B cell (primary cell): ENCODE results near the gene RPL23. TPM values are rescaled to one million over a fixed set of nuclear protein-coding genes. Genes with fewer than 3 reads are reported as not detected.
A peak's percentile ranks its signal among the peaks of the same experiment; 100 is the strongest.

Experiments used
- ATAC-seq: fragments of 200-7000 bp; cut with Tn5 transposase; one replicate; pipeline ENCODE4 v1.10.0; 2021; ENCODE audit warnings: low read depth, mild to moderate bottlenecking, moderate number of reproducible peaks, moderate library complexity
- CTCF ChIA-PET: fragments of 350-600 bp; sonication (Branson Sonifier 250); formaldehyde crosslinking; loops from one replicate; lab custom pipeline; 2021; ENCODE audit warnings: antibody characterized with exemption, inconsistent platforms; lab: Charles Lee
- POLR2A ChIA-PET: fragments of 350-600 bp; sonication (Branson Sonifier 250); formaldehyde crosslinking; loops from one replicate; lab custom pipeline; 2021; ENCODE audit warnings: antibody characterized with exemption; lab: Charles Lee
- DNase-seq: peaks from one replicate; pipeline ENCODE4 v3.0.0; 2013
- H2AFZ ChIP-seq: 2 replicates; pipeline ENCODE4 v1.6.1; 2012; ENCODE audit warnings: mild to moderate bottlenecking, low read depth, low read length; ENCODE audit not compliant: insufficient read depth, poor library complexity, severe bottlenecking
- H3K27ac ChIP-seq, 2 donors: 1 replicate in 1 of 2; 2 replicates in 1 of 2; pipeline ENCODE4 v1.5.1; 2012 to 2013; ENCODE audit warnings: low read length in 2 of 2, mild to moderate bottlenecking in 2 of 2, moderate library complexity in 1 of 2
- H3K27me3 ChIP-seq, 4 experiments: fragments of 200-600 bp in 1 of 4; sonication (generic) in 1 of 4; replicated peaks in 1 of 4; 1 replicate in 2 of 4; 2 replicates in 2 of 4; pipeline versions ENCODE4 v1.6.1 to v1.7.0; 2013 to 2016; ENCODE audit warnings: low read length in 3 of 4, mild to moderate bottlenecking in 2 of 4, mixed read lengths in 1 of 4, moderate library complexity in 1 of 4; ENCODE audit not compliant: insufficient read depth in 4 of 4, control insufficient read depth in 3 of 4; ENCODE audit errors: control extremely low read depth in 1 of 4
- H3K36me3 ChIP-seq, 2 experiments: replicated peaks in 1 of 2; 1 replicate in 1 of 2; 2 replicates in 1 of 2; pipeline versions ENCODE4 v1.6.1 to v1.7.1; 2013; ENCODE audit warnings: low read length in 1 of 2; ENCODE audit not compliant: insufficient read depth in 2 of 2, control insufficient read depth in 1 of 2; ENCODE audit errors: control extremely low read depth in 1 of 2, extremely low read depth in 1 of 2
- H3K4me1 ChIP-seq, 2 donors: fragments of 200-600 bp in 1 of 2; sonication (generic) in 1 of 2; 1 replicate in 1 of 2; 2 replicates in 1 of 2; pipeline versions ENCODE4 v1.5.1 to v1.6.1; 2013 to 2017; ENCODE audit warnings: low read length in 2 of 2; ENCODE audit not compliant: control insufficient read depth in 2 of 2, insufficient read depth in 2 of 2
- H3K4me2 ChIP-seq: replicated peaks from 2 replicates; pipeline ENCODE3; 2012; ENCODE audit warnings: mild to moderate bottlenecking, low read depth, low read length; ENCODE audit not compliant: poor library complexity, severe bottlenecking
- H3K4me3 ChIP-seq, 5 experiments: fragments of 200-600 bp in 1 of 5; sonication (generic) in 1 of 5; 1 replicate in 3 of 5; 2 replicates in 2 of 5; pipeline versions ENCODE4 v1.5.1 to v1.7.0; 2011 to 2016; ENCODE audit warnings: low read length in 4 of 5, mild to moderate bottlenecking in 4 of 5, low read depth in 2 of 5, control low read depth in 1 of 5, moderate library complexity in 1 of 5; ENCODE audit not compliant: insufficient read depth in 1 of 5; ENCODE audit errors: control extremely low read depth in 1 of 5, extremely low read depth in 1 of 5
- H3K79me2 ChIP-seq: fragments of 200-600 bp; sonication (generic); one replicate; pipeline ENCODE4 v1.6.0; 2016; ENCODE audit warnings: low read length; ENCODE audit not compliant: control insufficient read depth, insufficient read depth
- H3K9ac ChIP-seq: fragments of 200-600 bp; sonication (generic); 2 replicates; pipeline ENCODE4 v1.6.1; 2017; ENCODE audit warnings: mild to moderate bottlenecking, low read length, moderate library complexity
- H3K9me3 ChIP-seq, 3 donors: one replicate each; pipeline versions ENCODE4 v1.6.1 to v1.7.1; 2013; ENCODE audit warnings: low read length in 2 of 3; ENCODE audit not compliant: control insufficient read depth in 2 of 3, insufficient read depth in 1 of 3; ENCODE audit errors: control extremely low read depth in 1 of 3
- H4K20me1 ChIP-seq: 2 replicates; pipeline ENCODE4 v1.6.0; 2012; ENCODE audit warnings: mild to moderate bottlenecking, low read length; ENCODE audit not compliant: insufficient read depth, control insufficient read depth, poor library complexity, severe bottlenecking
- H3K27ac Mint-ChIP-seq: one replicate; pipeline ENCODE4 v1.8.0; 2021; ENCODE audit warnings: mixed read lengths
- H3K27me3 Mint-ChIP-seq: one replicate; pipeline ENCODE4 v1.8.0; 2021; ENCODE audit warnings: mixed read lengths
- H3K4me1 Mint-ChIP-seq: one replicate; pipeline ENCODE4 v1.8.0; 2021; ENCODE audit warnings: mixed read lengths
- H3K4me3 Mint-ChIP-seq: one replicate; pipeline ENCODE4 v1.8.0; 2021; ENCODE audit warnings: mixed read lengths
- H3K9me3 Mint-ChIP-seq: one replicate; pipeline ENCODE4 v1.8.0; 2022; ENCODE audit warnings: mixed read lengths; ENCODE audit not compliant: insufficient read depth
- EZH2 ChIP-seq: IDR thresholded peaks from 2 replicates; pipeline ENCODE4 v1.6.1; 2012; ENCODE audit warnings: borderline replicate concordance, low read depth, mild to moderate bottlenecking, moderate library complexity, low read length; ENCODE audit not compliant: insufficient read depth, poor library complexity, severe bottlenecking
- WGBS: methylation state at CpG from one replicate; pipeline ENCODE4 v1.1.5; 2013; ENCODE audit warnings: missing lambda C conversion rate; ENCODE audit not compliant: insufficient coverage; 5-methylcytosine and 5-hydroxymethylcytosine counted together
- intact Hi-C: fragments of 100-400 bp; cut with micrococcal nuclease; formaldehyde crosslinking; loops from one replicate; pipeline ENCODE4 v1.10.0; 2022
- polyA plus RNA-seq: library from polyadenylated mRNA; depleted of rRNA; stranded (reverse); fragments of >200 nt; gene quantifications from 2 replicates; pipeline ENCODE4 v1.2.3, GENCODE V29; 2012
- total RNA-seq, 2 donors: library from RNA; stranded (reverse); fragments of 120-200 nt in 1 of 2; gene quantifications; 1 replicate in 1 of 2; 2 replicates in 1 of 2; pipeline versions ENCODE4 v1.2.3 to v1.2.4, GENCODE V29; 2013 to 2022
- TF ChIP-seq, protein P1 (sequence below): fragments of 200-600 bp; IDR thresholded peaks from one replicate; pipeline ENCODE4 v1.8.0; 2022; ENCODE audit warnings: antibody characterized with exemption, mild to moderate bottlenecking

The RPL23 gene
- total and polyA plus RNA-seq, 2 donors (not counting 1 experiment from before 2014, with no cell fraction given), result 1,753 to 2,282 TPM

DNA sequence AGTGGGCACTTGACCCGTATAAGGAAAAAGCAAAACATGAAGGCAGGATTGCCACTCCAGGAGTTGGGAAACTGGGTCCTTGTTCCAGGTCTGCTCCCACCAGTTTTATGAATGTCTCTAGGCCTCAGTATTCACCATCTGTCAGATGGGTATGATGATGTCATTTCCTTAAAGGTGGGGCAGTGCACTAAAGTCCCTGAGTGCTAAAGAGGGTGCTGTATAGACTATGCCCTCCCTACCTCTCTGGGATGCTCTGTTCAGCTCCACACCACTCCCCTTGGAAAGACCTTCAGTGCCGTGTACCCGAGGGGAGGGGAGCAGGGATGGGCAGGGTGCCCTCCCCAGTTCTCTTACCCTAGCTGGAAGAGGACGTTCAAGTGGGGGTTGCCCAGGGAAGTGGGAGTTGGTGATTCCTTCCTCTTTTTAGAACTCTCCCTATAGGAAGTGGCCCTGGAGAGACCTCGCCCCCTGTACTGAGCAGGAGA, 18.5 kb upstream of the RPL23 start:
- peak overlapping the region in 1 of 5 experiments; percentile 100 for H3K4me3 ChIP-seq
- no peak overlapping the region for H2AFZ ChIP-seq
- H3K4me2 ChIP-seq, result peak overlapping the region; percentile 97
- H3K4me1 ChIP-seq, result peaks cover 52 to 70% of the 10 kb centered on the region in 2 donors
- TF ChIP-seq, protein P1, sequence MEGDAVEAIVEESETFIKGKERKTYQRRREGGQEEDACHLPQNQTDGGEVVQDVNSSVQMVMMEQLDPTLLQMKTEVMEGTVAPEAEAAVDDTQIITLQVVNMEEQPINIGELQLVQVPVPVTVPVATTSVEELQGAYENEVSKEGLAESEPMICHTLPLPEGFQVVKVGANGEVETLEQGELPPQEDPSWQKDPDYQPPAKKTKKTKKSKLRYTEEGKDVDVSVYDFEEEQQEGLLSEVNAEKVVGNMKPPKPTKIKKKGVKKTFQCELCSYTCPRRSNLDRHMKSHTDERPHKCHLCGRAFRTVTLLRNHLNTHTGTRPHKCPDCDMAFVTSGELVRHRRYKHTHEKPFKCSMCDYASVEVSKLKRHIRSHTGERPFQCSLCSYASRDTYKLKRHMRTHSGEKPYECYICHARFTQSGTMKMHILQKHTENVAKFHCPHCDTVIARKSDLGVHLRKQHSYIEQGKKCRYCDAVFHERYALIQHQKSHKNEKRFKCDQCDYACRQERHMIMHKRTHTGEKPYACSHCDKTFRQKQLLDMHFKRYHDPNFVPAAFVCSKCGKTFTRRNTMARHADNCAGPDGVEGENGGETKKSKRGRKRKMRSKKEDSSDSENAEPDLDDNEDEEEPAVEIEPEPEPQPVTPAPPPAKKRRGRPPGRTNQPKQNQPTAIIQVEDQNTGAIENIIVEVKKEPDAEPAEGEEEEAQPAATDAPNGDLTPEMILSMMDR, result no peak
- no peak for TF ChIP-seq EZH2
- peaks cover 0 to 14% of the 10 kb centered on the region in 2 experiments for H3K36me3 ChIP-seq
- DNase-seq, result peak; percentile 44
- Mint-ChIP-seq H3K4me3 (peak overlapping the region; percentile 99), H3K27ac (peak overlapping the region; percentile 89), H3K27me3 (no peaks in the 10 kb centered on the region), H3K9me3 (no peaks in the 10 kb centered on the region), H3K4me1 (peaks cover 72% of the 10 kb centered on the region)
- H3K79me2 ChIP-seq, result peaks cover 69% of the 10 kb centered on the region
- peaks cover 68% of the 10 kb centered on the region for H4K20me1 ChIP-seq
- POLR2A ChIA-PET, result interaction anchor here (0.5 to 4.7 kb wide), 4 partner anchors 8 to 51 kb away, joined by 3 to 27 read pairs (median 12); partner anchors contain the start of gene LASP1NB
- intact Hi-C loops, result no loop called here
- 78% methylated on average over 1 of the region's 5 CpGs for WGBS
- peak overlapping the region; percentile 49 to 75 for H3K27ac ChIP-seq
- H3K9ac ChIP-seq, result peak overlapping the region; percentile 99
- CTCF ChIA-PET, result interaction anchor here (1.2 to 5.5 kb wide), 8 partner anchors 18 to 293 kb away, joined by 3 to 50 read pairs (median 5); partner anchors contain the start of gene RPL23
- no peaks in the 10 kb centered on the region for H3K27me3 ChIP-seq
- no peak for ATAC-seq
- no peaks in the 10 kb centered on the region for H3K9me3 ChIP-seq
